ENCODE results near the gene MLEC.

MLEC gene

GRCh38 chr12:120687578-120688289, 785 bp downstream of the MLEC start:
- Histone ChIP-seq H3K4me3 (ENCODE audit: low read length) (peak overlapping the region; percentile 94), H3K27me3 (ENCODE audit: control insufficient read depth, insufficient read depth, low read length) (no peaks in the 10 kb centered on the region), H3K4me1 (ENCODE audit: control insufficient read depth, insufficient read depth, low read length) (peaks cover 19% of the 10 kb centered on the region), H3K9ac (ENCODE audit: low read length) (peak overlapping the region; percentile 46), H3K27ac (ENCODE audit: low read depth, low read length) (peak overlapping the region; percentile 72), H3K36me3 (ENCODE audit: control insufficient read depth, insufficient read depth, low read length) (no peaks in the 10 kb centered on the region)

DNA sequence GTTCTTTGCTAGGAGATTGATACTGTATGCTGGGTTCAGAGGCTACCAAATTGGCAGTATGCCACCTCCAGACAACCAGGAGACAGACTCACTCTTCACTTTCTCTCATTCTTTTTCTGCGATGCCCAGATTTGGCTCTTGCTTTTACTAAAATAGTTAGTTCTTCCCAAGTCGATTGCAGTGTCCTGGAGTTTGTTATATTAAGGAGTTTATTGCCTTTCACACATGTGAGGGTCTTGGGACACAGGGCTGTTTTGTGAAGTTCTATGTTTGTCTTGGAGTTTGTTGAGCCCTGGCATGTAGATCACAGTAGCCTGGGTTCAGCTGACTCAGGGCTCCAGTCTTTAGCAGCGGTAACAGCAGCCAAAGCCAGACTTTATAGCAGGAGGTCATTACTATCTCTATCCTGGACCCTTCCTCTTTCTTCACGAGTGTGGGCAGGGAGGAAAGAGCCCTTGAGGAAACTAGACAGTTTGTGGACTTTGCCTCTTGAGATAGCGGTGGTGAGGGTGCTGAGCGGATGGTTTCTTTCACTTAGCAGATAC, 1.6 kb downstream of the MLEC start:
- Histone ChIP-seq H3K4me1 (ENCODE audit: control insufficient read depth, insufficient read depth, low read length) (peaks cover 19% of the 10 kb centered on the region), H3K27me3 (ENCODE audit: control insufficient read depth, insufficient read depth, low read length) (no peaks in the 10 kb centered on the region), H3K4me3 (ENCODE audit: low read length) (peak overlapping the region; percentile 94), H3K9ac (ENCODE audit: low read length) (peak overlapping the region; percentile 49), H3K27ac (ENCODE audit: low read depth, low read length) (peak overlapping the region; percentile 72), H3K36me3 (ENCODE audit: control insufficient read depth, insufficient read depth, low read length) (no peaks in the 10 kb centered on the region)

- Histone ChIP-seq H3K4me3 (ENCODE audit: low read length) (peak overlapping the region; percentile 94), H3K9ac (ENCODE audit: low read length) (no peak overlapping the region), H3K36me3 (ENCODE audit: control insufficient read depth, insufficient read depth, low read length) (peaks cover 6% of the 10 kb centered on the region), H3K27ac (ENCODE audit: low read depth, low read length) (no peak overlapping the region), H3K4me1 (ENCODE audit: control insufficient read depth, insufficient read depth, low read length) (peaks cover 19% of the 10 kb centered on the region), H3K27me3 (ENCODE audit: control insufficient read depth, insufficient read depth, low read length) (no peaks in the 10 kb centered on the region)
These were observed 2.6 kb downstream of the MLEC start for GRCh38 chr12:120689397-120690082.

DNA sequence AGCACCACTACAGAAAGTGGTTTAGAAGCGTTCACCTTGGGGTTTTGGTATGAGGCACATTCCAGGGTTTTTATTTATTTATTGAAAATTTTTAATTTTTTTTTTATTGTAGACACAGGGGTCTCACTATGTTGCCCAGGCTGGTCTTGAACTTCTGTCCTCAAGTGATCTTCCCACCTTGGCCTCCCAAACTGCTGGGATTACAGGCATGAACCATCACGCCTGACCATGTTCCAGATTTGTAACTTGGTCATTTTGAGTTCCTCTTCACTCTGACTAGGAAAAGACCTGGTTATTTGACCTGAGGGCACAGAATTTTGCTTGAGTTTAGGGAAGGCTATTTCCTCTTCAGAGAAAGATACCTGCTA, 3.1 kb downstream of the MLEC start:
- peaks cover 19% of the 10 kb centered on the region for H3K4me1 ChIP-seq (ENCODE audit: control insufficient read depth, insufficient read depth, low read length)
- no peaks in the 10 kb centered on the region for H3K27me3 ChIP-seq (ENCODE audit: control insufficient read depth, insufficient read depth, low read length)
- H3K4me3 ChIP-seq (ENCODE audit: low read length) = no peak overlapping the region
- H3K9ac ChIP-seq (ENCODE audit: low read length) = no peak overlapping the region
- peaks cover 11% of the 10 kb centered on the region for H3K36me3 ChIP-seq (ENCODE audit: control insufficient read depth, insufficient read depth, low read length)
- no peak overlapping the region for H3K27ac ChIP-seq (ENCODE audit: low read depth, low read length)

- Histone ChIP-seq H3K4me3 (ENCODE audit: low read length) (no peak overlapping the region), H3K36me3 (ENCODE audit: control insufficient read depth, insufficient read depth, low read length) (peaks cover 16% of the 10 kb centered on the region), H3K27me3 (ENCODE audit: control insufficient read depth, insufficient read depth, low read length) (no peaks in the 10 kb centered on the region), H3K9ac (ENCODE audit: low read length) (no peak overlapping the region), H3K27ac (ENCODE audit: low read depth, low read length) (no peak overlapping the region), H3K4me1 (ENCODE audit: control insufficient read depth, insufficient read depth, low read length) (peaks cover 16% of the 10 kb centered on the region)
These were observed 4.0 kb downstream of the MLEC start for GRCh38 chr12:120690978-120691377.

GRCh38 chr12:120692524-120693033, 5.6 kb downstream of the MLEC start:
- H3K36me3 ChIP-seq (ENCODE audit: control insufficient read depth, insufficient read depth, low read length) = peaks cover 22% of the 10 kb centered on the region
- no peak overlapping the region for H3K9ac ChIP-seq (ENCODE audit: low read length)
- no peaks in the 10 kb centered on the region for H3K27me3 ChIP-seq (ENCODE audit: control insufficient read depth, insufficient read depth, low read length)
- no peak overlapping the region for H3K4me3 ChIP-seq (ENCODE audit: low read length)
- H3K4me1 ChIP-seq (ENCODE audit: control insufficient read depth, insufficient read depth, low read length) = peaks cover 16% of the 10 kb centered on the region
- H3K27ac ChIP-seq (ENCODE audit: low read depth, low read length) = no peak overlapping the region

DNA sequence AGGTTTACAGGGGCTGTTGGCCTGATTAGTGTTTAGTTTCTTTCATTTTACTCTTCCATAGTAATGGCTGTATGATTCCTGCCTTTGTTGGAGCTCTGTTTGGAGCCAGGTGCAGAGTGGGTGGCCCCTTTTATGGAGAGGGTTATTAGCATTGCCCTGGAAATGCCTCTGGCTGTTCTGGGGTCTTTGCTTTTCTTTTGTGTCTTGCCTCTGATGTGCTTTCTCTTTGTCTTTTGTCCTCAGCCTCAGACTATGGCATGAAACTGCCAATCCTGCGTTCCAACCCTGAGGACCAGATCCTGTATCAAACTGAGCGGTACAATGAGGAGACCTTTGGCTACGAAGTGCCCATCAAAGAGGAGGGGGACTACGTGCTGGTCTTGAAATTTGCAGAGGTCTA, 6.9 kb downstream of the MLEC start:
- H3K9ac ChIP-seq (ENCODE audit: low read length) = no peak overlapping the region
- peaks cover 25% of the 10 kb centered on the region for H3K36me3 ChIP-seq (ENCODE audit: control insufficient read depth, insufficient read depth, low read length)
- no peaks in the 10 kb centered on the region for H3K27me3 ChIP-seq (ENCODE audit: control insufficient read depth, insufficient read depth, low read length)
- H3K27ac ChIP-seq (ENCODE audit: low read depth, low read length) = no peak overlapping the region
- H3K4me3 ChIP-seq (ENCODE audit: low read length) = no peak overlapping the region
- peaks cover 7% of the 10 kb centered on the region for H3K4me1 ChIP-seq (ENCODE audit: control insufficient read depth, insufficient read depth, low read length)

DNA sequence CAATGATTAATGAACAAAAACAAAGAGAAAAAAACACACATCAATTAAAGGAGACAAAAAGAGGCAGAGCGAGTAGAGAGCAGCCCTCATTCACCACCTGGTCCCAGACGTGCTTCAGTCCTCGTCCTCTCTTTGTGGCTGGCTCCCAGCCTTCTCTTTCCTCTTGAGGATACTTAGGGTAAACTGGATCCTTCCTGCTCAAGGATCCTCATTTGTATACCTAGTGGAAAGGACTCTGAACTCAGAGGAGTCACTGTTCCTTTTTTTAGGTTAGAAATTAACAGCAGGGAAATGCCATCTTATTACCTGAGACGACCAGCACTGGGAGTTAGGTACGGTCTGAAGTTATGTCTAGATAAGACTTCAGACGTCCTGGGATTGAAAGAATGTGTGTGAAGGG, 9.7 kb downstream of the MLEC start:
- Histone ChIP-seq H3K27me3 (ENCODE audit: control insufficient read depth, insufficient read depth, low read length) (no peaks in the 10 kb centered on the region), H3K36me3 (ENCODE audit: control insufficient read depth, insufficient read depth, low read length) (peaks cover 36% of the 10 kb centered on the region), H3K4me3 (ENCODE audit: low read length) (no peak overlapping the region), H3K27ac (ENCODE audit: low read depth, low read length) (no peak overlapping the region), H3K4me1 (ENCODE audit: control insufficient read depth, insufficient read depth, low read length) (no peaks in the 10 kb centered on the region), H3K9ac (ENCODE audit: low read length) (no peak overlapping the region)

- H3K36me3 ChIP-seq (ENCODE audit: control insufficient read depth, insufficient read depth, low read length) = peaks cover 36% of the 10 kb centered on the region
- H3K4me3 ChIP-seq (ENCODE audit: low read length) = no peak overlapping the region
- no peaks in the 10 kb centered on the region for H3K27me3 ChIP-seq (ENCODE audit: control insufficient read depth, insufficient read depth, low read length)
- no peak overlapping the region for H3K9ac ChIP-seq (ENCODE audit: low read length)
- H3K4me1 ChIP-seq (ENCODE audit: control insufficient read depth, insufficient read depth, low read length) = no peaks in the 10 kb centered on the region
- H3K27ac ChIP-seq (ENCODE audit: low read depth, low read length) = no peak overlapping the region
These were observed 10.4 kb downstream of the MLEC start for GRCh38 chr12:120697344-120697743.

- H3K27ac ChIP-seq (ENCODE audit: low read depth, low read length) = no peak overlapping the region
- no peak overlapping the region for H3K9ac ChIP-seq (ENCODE audit: low read length)
- no peak overlapping the region for H3K4me3 ChIP-seq (ENCODE audit: low read length)
- no peaks in the 10 kb centered on the region for H3K27me3 ChIP-seq (ENCODE audit: control insufficient read depth, insufficient read depth, low read length)
- H3K36me3 ChIP-seq (ENCODE audit: control insufficient read depth, insufficient read depth, low read length) = peaks cover 37% of the 10 kb centered on the region
- H3K4me1 ChIP-seq (ENCODE audit: control insufficient read depth, insufficient read depth, low read length) = no peaks in the 10 kb centered on the region
These were observed 11.7 kb downstream of the MLEC start for GRCh38 chr12:120698665-120699064.

GRCh38 chr12:120699553-120699952, 12.6 kb downstream of the MLEC start:
- H3K27ac ChIP-seq (ENCODE audit: low read depth, low read length) = no peak overlapping the region
- no peaks in the 10 kb centered on the region for H3K4me1 ChIP-seq (ENCODE audit: control insufficient read depth, insufficient read depth, low read length)
- H3K36me3 ChIP-seq (ENCODE audit: control insufficient read depth, insufficient read depth, low read length) = peaks cover 32% of the 10 kb centered on the region
- H3K27me3 ChIP-seq (ENCODE audit: control insufficient read depth, insufficient read depth, low read length) = no peaks in the 10 kb centered on the region
- H3K4me3 ChIP-seq (ENCODE audit: low read length) = no peak overlapping the region
- no peak overlapping the region for H3K9ac ChIP-seq (ENCODE audit: low read length)

- Histone ChIP-seq H3K4me3 (ENCODE audit: low read length) (no peak overlapping the region), H3K36me3 (ENCODE audit: control insufficient read depth, insufficient read depth, low read length) (peaks cover 23% of the 10 kb centered on the region), H3K27me3 (ENCODE audit: control insufficient read depth, insufficient read depth, low read length) (no peaks in the 10 kb centered on the region), H3K9ac (ENCODE audit: low read length) (no peak overlapping the region), H3K27ac (ENCODE audit: low read depth, low read length) (no peak overlapping the region), H3K4me1 (ENCODE audit: control insufficient read depth, insufficient read depth, low read length) (no peaks in the 10 kb centered on the region)
These were observed 13.9 kb downstream of the MLEC start for GRCh38 chr12:120700886-120701285.
